Lower leg skin (tissue), 4 donors: ENCODE data around the gene SPATA21. TPM values are rescaled to one million over a fixed set of nuclear protein-coding genes. Genes with fewer than 3 reads are reported as not detected.
A peak's percentile ranks its signal among the peaks of the same experiment; 100 is the strongest.

Experiments used
- DNase-seq, 2 donors: peaks; one replicate each; pipeline ENCODE4 v3.0.0-alpha.2; 2019; ENCODE audit warnings: low spot score in 2 of 2
- H3K4me3 ChIP-seq: fragments of 200-600 bp; sonication (generic); 2 replicates; pipeline ENCODE4 v1.5.1; 2017; ENCODE audit warnings: mild to moderate bottlenecking, low read depth; ENCODE audit not compliant: poor library complexity, severe bottlenecking
- POLR2A ChIP-seq, 2 donors: fragments of 450-650 bp; IDR thresholded peaks; one replicate each; pipeline ENCODE4 v1.6.1; 2016 to 2017; ENCODE audit warnings: antibody characterized with exemption in 2 of 2, mild to moderate bottlenecking in 1 of 2, moderate library complexity in 1 of 2
- WGBS, 2 donors: methylation state at CpG; one replicate each; pipeline ENCODE4 v1.1.5; 2018; 5-methylcytosine and 5-hydroxymethylcytosine counted together
- intact Hi-C: fragments of 100-400 bp; cut with DNase I; formaldehyde crosslinking; loops from one replicate; pipeline ENCODE4 v1.15.0; 2023; ENCODE audit warnings: low total_unique reads
- total RNA-seq, 4 donors: library from RNA; depleted of rRNA; stranded (reverse); fragments of >200 nt; gene quantifications; one replicate each; pipeline ENCODE4 v1.1.0, GENCODE V29; 2016
- TF ChIP-seq, protein P1 (sequence below), 3 donors: fragments of 450-650 bp; IDR thresholded peaks; one replicate each; pipeline ENCODE4 v1.5.1; 2016; ENCODE audit warnings: antibody characterized with exemption in 3 of 3, mild to moderate bottlenecking in 3 of 3, moderate library complexity in 2 of 3

Gene SPATA21
- total RNA-seq, 4 donors from 2014 or later: not detected

DNA sequence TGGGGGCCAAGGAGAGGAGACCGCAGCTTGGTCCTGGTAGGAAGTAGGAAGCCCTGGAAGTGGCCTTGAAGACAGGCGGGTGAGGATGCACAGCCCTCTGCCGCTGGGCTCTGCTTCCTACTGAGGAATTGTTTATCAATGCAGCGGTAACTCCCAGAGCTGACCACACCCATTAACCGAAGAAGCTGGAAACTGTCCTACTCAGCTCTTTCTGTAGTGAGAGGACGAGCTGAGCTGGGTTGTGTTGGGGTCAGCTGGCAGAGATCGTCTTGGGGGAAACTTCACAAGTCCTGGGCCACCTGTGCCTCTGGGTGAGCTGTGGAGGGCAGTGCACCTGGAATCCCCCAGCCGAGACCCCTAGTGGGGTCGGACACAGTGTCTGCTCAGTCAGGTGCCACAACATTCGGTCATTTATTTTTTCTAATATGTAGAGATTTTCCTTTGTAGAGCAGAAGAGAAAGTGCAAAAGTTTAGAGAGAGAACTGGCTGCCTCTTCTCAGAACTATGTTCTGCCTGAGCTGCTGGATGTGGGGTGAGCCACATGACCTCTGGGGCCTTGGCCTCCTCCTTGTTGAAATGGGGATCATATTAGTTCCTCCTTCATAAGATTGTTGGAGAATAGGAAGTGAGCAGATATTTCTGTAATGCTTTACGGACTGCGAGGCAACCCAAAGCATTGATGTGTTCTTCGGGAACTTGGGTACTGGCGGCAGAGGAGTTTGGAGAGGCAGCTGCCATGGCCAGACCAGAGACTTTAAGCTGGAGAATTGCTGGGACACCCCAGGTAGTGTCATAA lies 6.9 kb upstream of the SPATA21 start:
- DNase-seq: peak in 1 of 2 donors; percentile 17
- TF ChIP-seq POLR2A (IDR thresholded peaks at IDR 0.05): no peak
- TF ChIP-seq, protein P1, sequence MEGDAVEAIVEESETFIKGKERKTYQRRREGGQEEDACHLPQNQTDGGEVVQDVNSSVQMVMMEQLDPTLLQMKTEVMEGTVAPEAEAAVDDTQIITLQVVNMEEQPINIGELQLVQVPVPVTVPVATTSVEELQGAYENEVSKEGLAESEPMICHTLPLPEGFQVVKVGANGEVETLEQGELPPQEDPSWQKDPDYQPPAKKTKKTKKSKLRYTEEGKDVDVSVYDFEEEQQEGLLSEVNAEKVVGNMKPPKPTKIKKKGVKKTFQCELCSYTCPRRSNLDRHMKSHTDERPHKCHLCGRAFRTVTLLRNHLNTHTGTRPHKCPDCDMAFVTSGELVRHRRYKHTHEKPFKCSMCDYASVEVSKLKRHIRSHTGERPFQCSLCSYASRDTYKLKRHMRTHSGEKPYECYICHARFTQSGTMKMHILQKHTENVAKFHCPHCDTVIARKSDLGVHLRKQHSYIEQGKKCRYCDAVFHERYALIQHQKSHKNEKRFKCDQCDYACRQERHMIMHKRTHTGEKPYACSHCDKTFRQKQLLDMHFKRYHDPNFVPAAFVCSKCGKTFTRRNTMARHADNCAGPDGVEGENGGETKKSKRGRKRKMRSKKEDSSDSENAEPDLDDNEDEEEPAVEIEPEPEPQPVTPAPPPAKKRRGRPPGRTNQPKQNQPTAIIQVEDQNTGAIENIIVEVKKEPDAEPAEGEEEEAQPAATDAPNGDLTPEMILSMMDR (IDR thresholded peaks at IDR 0.05): no peak
- WGBS, 2 donors: 67 to 71% methylated on average over 14 of the region's 14 CpGs
- H3K4me3 ChIP-seq: no peak overlapping the region
- intact Hi-C loops: no loop called here

DNA sequence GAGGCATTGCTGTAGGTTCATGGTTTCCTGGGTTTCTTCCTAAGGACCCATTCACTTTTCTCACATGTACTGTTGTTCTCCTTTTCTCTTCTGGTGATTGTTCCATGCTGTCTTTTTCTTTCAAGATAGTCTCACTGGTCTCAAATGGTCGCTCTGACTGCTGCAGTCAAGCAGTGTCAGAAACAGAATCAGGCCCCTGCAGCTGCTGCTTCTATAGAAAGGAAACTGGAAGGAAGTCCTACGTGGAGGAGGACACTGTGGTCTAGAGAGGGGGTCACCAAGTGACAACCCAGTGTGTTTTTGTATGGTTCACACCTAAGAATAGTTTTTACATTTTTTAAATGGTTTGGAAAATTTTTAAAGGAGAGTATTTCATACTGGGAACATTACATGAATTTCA lies 5.7 kb upstream of the SPATA21 start:
- no peak overlapping the region for H3K4me3 ChIP-seq
- no peak for TF ChIP-seq POLR2A (IDR thresholded peaks at IDR 0.05)
- TF ChIP-seq, protein P1 (IDR thresholded peaks at IDR 0.05): no peak
- WGBS, 2 donors: 63 to 70% methylated on average over 2 of the region's 2 CpGs
- no peak for DNase-seq
- intact Hi-C loops: no loop called here

DNA sequence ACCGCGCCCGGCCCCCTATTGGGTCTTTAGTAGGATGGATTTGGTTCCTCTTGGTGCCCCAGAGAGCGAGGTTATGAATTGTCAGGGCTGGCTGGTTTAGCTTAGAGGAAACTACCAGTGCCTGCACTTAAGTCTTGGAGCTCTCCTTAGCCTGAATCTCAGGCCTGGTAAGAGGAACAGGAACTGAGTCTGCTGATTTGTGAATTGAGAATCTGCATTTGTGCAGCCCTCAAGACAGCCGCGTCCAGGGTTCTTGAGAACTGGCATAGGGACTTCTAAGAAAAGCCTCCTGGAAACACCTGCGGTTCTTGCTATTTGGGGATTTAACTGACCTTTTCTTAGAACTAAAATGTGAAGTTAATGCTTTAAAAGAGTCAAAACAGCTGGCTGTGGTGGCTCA lies 5.0 kb upstream of the SPATA21 start:
- no peak overlapping the region for H3K4me3 ChIP-seq
- no peak for DNase-seq
- intact Hi-C loops: no loop called here
- WGBS, 2 donors: 89 to 90% methylated on average over 7 of the region's 7 CpGs
- TF ChIP-seq POLR2A (IDR thresholded peaks at IDR 0.05): no peak
- TF ChIP-seq, protein P1 (IDR thresholded peaks at IDR 0.05): no peak

DNA sequence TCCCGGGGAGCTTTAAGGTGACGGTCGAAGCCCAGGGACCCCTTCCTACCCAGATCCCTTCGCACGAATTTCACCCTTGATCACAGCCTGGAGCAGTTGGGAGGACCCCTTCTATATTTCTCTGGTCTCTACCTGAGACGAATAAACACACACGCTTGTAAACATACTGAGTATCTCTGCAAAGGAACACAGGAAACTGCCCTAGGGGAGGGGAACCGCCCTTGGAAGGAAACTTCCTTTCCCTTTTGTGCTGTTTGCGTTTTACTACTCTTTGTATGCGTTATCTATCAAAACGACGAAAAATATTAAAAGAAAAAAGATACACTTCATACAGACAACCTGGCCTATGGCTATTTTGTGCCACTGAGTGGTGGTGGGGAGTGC lies 4.0 kb upstream of the SPATA21 start:
- 1 to 2% methylated on average over 12 of the region's 12 CpGs for WGBS, 2 donors
- intact Hi-C loops: no loop called here
- TF ChIP-seq, protein P1 (IDR thresholded peaks at IDR 0.05): no peak
- no peak for TF ChIP-seq POLR2A (IDR thresholded peaks at IDR 0.05)
- no peak for DNase-seq
- peak overlapping the region; percentile 100 for H3K4me3 ChIP-seq

DNA sequence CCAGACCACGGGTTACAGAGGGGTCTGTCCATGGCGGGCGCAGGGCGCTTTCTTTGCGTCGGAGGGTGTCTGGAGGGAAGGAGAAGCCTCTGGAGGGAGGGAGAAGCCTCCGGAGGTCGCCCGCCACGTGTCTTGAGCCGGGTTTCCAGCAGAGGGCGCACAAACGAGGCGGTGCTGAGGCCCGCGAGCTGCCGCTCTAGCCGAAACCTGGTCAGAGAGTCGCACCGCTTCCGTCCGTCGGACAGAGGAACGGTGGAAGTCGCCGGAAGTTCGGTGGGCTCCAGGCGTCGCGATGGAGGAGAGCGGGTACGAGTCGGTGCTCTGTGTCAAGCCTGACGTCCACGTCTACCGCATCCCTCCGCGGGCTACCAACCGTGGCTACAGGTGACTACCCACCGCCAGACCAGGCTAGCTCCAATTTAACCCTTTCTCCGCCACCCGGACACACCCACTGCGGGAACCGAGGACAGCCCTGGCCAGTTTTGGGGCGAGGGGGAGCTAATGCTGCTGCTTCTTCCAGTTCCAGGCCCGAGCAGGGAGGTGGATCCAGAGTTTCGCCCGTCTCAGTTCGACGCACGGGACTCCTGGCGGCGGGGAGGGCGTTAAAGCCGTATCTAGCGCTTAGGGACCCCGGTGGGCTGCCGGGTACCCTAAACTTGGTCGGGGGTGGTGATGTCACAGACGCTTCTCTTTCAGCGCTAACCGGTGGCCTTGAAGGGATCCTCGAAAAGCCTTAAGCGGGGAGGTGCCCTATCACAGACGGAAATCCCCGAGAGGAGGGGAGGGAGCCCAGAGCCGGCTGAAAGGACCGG lies 3.5 kb upstream of the SPATA21 start, which contains the start of gene NECAP2:
TSS of gene NECAP2 (plus strand) at position 255 of the 812 bp plus-strand sequence. CDS start at position 293, 38 bp downstream.
- DNase-seq: peak; percentile 88 to 98
- 0% methylated on average over 51 to 55 of the region's 68 CpGs for WGBS, 2 donors
- H3K4me3 ChIP-seq: peak within 1 kb of the TSS; percentile 100
- TF ChIP-seq, protein P1 (IDR thresholded peaks at IDR 0.05): peak in 1 of 3 donors; percentile 63
- peak in 1 of 2 donors; percentile 16 for TF ChIP-seq POLR2A (IDR thresholded peaks at IDR 0.05)
- intact Hi-C loops: no loop called here
